Measurements from ENCODE around the gene PDE4B.

DNA sequence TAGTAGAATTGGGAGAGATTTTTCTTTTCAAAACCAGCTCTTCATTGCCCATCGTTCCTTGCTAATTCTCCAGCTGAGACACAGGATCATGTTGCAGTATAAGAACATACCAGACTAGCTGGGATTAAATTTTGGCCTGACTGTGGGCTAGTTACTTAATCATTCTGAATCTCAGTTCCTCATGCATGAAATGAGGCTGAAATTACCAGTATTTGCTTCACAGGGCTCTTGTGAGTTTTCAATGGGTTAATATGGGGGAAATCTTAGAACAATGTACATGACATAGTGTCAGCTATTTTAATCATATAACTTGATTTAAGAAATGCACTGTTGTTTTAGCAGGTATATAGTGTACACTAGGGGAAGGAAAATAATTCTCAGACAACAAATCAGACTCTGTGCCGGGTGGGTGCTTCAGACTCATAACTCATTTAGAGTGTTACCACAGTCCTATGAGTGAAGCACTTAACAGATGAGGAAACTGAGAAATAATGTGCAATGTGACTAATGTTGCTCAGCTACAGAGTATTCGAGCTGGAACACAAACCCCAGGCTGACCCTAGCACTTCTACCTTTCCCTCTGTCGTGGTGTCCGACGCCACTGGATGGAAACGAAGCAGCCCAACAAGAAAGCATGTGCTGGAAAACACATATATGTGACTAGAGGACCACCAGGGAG is 603.7 kb downstream of the PDE4B start:
- TF ChIP-seq POLR2AphosphoS5 (IDR thresholded peaks at IDR 0.05; ENCODE audit: low read length) (no peak), POU2F2 (IDR thresholded peaks at IDR 0.05; ENCODE audit: borderline replicate concordance, low read depth, low read length) (no peak), RCOR1 (conservative IDR thresholded peaks at IDR 0.05; ENCODE audit: low read depth, low read length) (no peak), POLR2A (IDR thresholded peaks at IDR 0.05; ENCODE audit: low read depth, low read length) (no peak), HDAC2 (IDR thresholded peaks at IDR 0.05) (no peak), MTA3 (IDR thresholded peaks at IDR 0.05; ENCODE audit: borderline replicate concordance, low read length) (peak; percentile 39; the same call in 1 of the 2 replicates), RBBP5 (conservative IDR thresholded peaks at IDR 0.05) (no peak)
- TF ChIP-seq, protein P1, sequence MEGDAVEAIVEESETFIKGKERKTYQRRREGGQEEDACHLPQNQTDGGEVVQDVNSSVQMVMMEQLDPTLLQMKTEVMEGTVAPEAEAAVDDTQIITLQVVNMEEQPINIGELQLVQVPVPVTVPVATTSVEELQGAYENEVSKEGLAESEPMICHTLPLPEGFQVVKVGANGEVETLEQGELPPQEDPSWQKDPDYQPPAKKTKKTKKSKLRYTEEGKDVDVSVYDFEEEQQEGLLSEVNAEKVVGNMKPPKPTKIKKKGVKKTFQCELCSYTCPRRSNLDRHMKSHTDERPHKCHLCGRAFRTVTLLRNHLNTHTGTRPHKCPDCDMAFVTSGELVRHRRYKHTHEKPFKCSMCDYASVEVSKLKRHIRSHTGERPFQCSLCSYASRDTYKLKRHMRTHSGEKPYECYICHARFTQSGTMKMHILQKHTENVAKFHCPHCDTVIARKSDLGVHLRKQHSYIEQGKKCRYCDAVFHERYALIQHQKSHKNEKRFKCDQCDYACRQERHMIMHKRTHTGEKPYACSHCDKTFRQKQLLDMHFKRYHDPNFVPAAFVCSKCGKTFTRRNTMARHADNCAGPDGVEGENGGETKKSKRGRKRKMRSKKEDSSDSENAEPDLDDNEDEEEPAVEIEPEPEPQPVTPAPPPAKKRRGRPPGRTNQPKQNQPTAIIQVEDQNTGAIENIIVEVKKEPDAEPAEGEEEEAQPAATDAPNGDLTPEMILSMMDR (IDR thresholded peaks at IDR 0.05 in 2 of 3, conservative IDR thresholded peaks at IDR 0.05 in 1 of 3; ENCODE audit: control insufficient read depth in 2 of 3, extremely low read depth in 1 of 3, insufficient read depth in 1 of 3, low read depth in 3 of 3, low read length in 3 of 3): no peak
- TF ChIP-seq, protein P2, sequence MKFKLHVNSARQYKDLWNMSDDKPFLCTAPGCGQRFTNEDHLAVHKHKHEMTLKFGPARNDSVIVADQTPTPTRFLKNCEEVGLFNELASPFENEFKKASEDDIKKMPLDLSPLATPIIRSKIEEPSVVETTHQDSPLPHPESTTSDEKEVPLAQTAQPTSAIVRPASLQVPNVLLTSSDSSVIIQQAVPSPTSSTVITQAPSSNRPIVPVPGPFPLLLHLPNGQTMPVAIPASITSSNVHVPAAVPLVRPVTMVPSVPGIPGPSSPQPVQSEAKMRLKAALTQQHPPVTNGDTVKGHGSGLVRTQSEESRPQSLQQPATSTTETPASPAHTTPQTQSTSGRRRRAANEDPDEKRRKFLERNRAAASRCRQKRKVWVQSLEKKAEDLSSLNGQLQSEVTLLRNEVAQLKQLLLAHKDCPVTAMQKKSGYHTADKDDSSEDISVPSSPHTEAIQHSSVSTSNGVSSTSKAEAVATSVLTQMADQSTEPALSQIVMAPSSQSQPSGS (IDR thresholded peaks at IDR 0.05; ENCODE audit: low read length): peak; percentile 50

Measured in GM12878 (cell line).